ENCODE results near the gene FOXD1.
A peak's percentile ranks its signal among the peaks of the same experiment; 100 is the strongest.

FOXD1 gene

DNA sequence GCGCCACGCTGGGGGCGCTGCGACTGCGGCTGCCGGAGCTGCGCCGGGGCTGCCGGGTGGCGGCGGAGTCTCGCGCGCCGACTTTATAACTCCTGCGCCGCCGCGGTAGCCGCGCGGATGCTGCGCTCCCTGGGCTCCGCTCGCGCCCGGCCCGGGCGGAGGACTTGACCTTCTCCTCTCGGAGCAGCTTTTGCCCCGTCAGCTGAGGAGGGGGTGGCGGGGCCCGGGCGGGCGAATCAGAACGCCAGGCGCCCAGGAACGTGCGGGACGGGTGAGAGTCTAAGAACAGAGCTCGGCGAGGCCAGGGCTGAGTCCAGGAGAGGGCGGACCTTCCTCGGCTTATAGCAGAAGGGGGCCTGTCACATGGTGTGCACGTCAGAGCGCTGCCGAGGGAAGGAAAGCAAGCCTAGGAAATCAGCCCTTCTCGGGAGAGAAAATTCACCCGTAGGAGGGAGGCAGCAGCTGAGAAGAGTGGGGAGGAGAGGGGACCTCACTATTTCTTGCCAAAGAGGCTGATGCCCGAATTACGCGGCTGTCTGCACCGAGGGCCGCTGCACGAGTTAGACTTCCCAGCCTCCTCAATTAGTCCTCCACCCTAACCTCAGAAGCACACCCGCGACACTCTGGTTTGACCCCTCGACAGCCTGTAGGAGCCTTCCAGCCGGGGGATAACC, at the start of gene FOXD1:
Gene FOXD1 (minus strand): TSS at position 315 of the 674 bp plus-strand sequence. CDS start 415 bp downstream, outside the sequence.
- H3K27ac ChIP-seq = peak within 1 kb of the TSS; percentile 95
- TF ChIP-seq ZFX (IDR thresholded peaks at IDR 0.05; ENCODE audit: borderline replicate concordance) = no peak
- TF ChIP-seq, protein P1, sequence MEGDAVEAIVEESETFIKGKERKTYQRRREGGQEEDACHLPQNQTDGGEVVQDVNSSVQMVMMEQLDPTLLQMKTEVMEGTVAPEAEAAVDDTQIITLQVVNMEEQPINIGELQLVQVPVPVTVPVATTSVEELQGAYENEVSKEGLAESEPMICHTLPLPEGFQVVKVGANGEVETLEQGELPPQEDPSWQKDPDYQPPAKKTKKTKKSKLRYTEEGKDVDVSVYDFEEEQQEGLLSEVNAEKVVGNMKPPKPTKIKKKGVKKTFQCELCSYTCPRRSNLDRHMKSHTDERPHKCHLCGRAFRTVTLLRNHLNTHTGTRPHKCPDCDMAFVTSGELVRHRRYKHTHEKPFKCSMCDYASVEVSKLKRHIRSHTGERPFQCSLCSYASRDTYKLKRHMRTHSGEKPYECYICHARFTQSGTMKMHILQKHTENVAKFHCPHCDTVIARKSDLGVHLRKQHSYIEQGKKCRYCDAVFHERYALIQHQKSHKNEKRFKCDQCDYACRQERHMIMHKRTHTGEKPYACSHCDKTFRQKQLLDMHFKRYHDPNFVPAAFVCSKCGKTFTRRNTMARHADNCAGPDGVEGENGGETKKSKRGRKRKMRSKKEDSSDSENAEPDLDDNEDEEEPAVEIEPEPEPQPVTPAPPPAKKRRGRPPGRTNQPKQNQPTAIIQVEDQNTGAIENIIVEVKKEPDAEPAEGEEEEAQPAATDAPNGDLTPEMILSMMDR (IDR thresholded peaks at IDR 0.05) = peak; percentile 17

DNA sequence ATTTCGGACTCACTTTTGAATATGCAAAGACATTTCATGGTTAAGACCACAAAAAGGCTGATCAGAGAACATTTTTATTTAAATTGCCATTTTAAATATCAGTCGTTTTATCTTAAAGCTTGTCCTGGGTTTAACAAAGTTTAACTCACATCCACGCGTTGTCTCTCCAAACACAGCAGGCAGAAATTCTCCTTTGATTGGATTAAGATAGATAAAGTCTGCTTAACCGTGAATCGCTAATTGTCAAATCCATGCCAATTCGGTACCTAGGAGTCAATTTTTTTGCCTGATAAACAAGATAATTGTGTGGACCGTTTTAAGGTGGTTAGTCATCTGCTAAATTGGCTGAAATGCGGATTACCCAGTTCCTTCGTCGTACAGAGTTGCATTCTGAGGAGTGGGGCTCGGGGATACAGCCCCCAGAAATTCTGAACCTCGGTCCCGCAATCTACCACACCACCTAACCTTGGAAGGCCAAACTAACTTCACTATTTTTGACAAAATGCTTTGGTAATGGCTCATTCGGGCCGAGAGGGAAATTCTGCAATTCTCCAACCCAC, 49.0 kb upstream of the FOXD1 start:
- peak overlapping the region; percentile 90 for H3K27ac ChIP-seq
- no peak for TF ChIP-seq ZFX (IDR thresholded peaks at IDR 0.05; ENCODE audit: borderline replicate concordance)
- TF ChIP-seq, protein P1 (IDR thresholded peaks at IDR 0.05) = no peak

DNA sequence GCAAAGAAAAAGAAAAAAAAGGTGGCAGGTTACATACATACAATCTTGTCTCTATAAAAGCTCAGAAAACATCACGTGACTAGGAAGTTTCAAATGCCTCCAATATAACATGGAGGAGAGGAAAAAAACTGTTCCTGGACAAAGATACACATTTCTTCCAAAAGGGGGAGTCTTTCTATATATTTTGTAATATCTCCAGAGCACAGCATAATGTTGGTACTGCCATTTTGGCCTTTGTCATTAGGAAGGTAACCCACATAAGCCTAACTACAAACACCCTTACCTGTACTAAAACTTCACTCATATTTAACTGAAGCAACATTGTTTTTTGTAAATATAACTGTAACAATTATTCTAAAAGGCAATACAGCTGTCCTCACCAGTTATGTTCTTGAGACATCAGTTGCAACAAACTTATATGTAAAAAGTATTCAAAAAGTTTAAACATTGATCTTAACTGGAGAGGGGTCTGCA, 48.4 kb upstream of the FOXD1 start:
- peak overlapping the region; percentile 90 for H3K27ac ChIP-seq
- TF ChIP-seq, protein P1 (IDR thresholded peaks at IDR 0.05) = peak; percentile 70
- TF ChIP-seq ZFX (IDR thresholded peaks at IDR 0.05; ENCODE audit: borderline replicate concordance) = no peak

DNA sequence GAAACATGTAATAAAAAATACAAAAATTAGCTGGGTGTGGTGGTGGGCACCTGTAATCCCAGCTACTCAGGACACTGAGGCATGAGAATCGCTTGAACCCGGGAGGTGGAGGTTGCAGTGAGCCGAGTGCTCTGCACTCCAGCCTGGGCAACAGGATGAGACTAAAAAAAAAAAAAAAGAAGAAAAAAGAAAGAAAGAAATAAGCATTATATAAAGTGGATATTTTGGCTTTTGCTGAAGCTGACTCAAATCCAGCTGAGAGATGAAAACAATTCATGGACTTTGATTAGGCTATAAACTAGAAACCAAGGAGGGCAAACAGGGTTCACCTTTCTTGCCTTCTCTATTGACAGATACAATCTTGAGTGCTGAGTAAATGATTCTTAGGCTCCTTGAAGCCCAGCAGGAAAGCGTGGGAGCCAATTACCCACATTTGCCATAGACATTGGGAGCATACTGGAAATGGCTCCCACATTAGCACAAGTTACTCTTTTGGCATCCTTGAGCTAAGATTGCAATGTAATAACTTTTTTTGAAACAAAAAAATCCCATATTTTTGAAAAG, 47.3 kb upstream of the FOXD1 start:
- H3K27ac ChIP-seq = no peak overlapping the region
- no peak for TF ChIP-seq ZFX (IDR thresholded peaks at IDR 0.05; ENCODE audit: borderline replicate concordance)
- TF ChIP-seq, protein P1 (IDR thresholded peaks at IDR 0.05) = no peak

DNA sequence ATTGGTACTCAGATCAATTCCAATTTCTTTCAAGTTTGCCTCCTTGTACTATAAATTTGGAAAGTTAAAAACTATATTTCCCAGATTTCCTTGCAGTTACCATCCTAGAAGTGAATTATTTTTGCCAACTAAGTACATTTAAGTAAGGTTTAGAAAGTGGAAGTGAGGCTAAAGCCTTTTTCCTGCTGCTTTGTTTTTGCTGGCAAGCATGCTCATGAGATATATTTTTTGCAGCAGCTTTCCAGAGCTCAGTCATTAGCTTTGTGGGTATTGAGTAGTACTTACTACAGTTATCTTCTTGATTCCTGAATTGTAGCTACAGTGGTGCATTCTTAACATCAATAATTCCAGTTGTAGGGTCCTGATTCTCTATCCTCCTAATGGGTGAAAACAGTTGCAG, 46.1 kb upstream of the FOXD1 start:
- no peak overlapping the region for H3K27ac ChIP-seq
- TF ChIP-seq, protein P1 (IDR thresholded peaks at IDR 0.05) = no peak
- TF ChIP-seq ZFX (IDR thresholded peaks at IDR 0.05; ENCODE audit: borderline replicate concordance) = no peak

DNA sequence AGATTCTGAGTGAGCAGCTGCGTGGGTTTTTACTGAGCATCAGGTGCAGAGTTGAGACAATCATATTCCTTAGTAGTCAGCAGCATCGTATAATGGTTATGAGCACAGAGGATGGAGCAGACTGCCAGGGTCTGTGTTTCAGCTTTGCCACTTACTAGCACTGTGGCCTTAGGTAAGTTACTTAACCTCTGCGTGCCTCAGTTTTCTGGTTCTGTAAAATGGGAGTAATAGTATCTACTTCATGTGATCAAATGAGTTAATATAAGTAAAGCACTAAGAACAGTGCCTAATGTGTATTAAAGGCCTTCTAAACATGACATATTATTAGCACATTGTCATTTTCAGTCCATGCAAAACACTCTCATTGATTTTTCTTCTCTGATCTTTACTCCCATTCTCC, 44.8 kb upstream of the FOXD1 start:
- H3K27ac ChIP-seq = no peak overlapping the region
- TF ChIP-seq, protein P1 (IDR thresholded peaks at IDR 0.05) = no peak
- no peak for TF ChIP-seq ZFX (IDR thresholded peaks at IDR 0.05; ENCODE audit: borderline replicate concordance)

DNA sequence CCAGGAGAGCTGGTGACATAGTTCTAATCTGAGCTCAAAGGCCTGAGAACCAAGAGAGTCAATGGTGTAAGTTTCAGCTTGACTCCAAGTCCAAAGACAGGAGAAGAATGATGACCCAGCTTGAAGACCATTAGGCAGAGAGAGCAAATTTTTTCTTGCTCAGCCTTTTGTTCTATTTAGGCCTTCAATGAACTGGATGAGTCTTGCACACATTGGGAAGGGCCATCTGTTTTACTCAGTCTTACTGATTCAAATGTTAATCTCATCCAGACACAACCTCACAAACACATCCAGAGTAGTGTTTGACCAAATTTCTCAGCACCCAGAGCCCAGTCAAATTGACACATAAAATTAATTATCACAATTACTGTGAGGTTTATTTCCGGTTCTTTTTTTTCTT, 42.6 kb upstream of the FOXD1 start:
- no peak overlapping the region for H3K27ac ChIP-seq
- TF ChIP-seq, protein P1 (IDR thresholded peaks at IDR 0.05) = no peak
- no peak for TF ChIP-seq ZFX (IDR thresholded peaks at IDR 0.05; ENCODE audit: borderline replicate concordance)
